Heart left ventricle (tissue), 13 donors: ENCODE results near the gene RGCC.

ENCODE experiments used
- CTCF ChIP-seq, 12 donors: fragments of 200-600 bp; sonication (generic) in 4 of 12; IDR thresholded peaks; one replicate each; pipeline versions ENCODE4 v1.5.0 to v1.8.0; 2018 to 2022; ENCODE audit warnings: antibody characterized with exemption in 12 of 12, mild to moderate bottlenecking in 5 of 12
- POLR2A ChIP-seq, 2 donors: fragments of 450-650 bp; IDR thresholded peaks; one replicate each; pipeline ENCODE4 v1.6.1; 2017; ENCODE audit warnings: antibody characterized with exemption in 2 of 2, mild to moderate bottlenecking in 2 of 2, moderate library complexity in 2 of 2
- donor health status: ischemic (EF 13 %, LVEDD 7.1; RV severe dilation, severe dysfunction).
- donor health status: DM: no; HTN: yes; CAD: no.
- donor health status: DM: no; HTN: no; CAD: no.
- donor health status: ischemic (EF 25% LVEDD 6.9; RV normal size, moderate dysfunction).
- donor health status: ischemic (EF 25% LVEDD 5.7; RV mildly dilated, moderate dysfunction).
- donor health status: ischemic (EF 35%, LVEDD 5.7; RV mildly dilated, moderate dysfunction).
- donor health status: nonischemic (EF 11% LVEDD 7.7; RV severe dilation, severe dysfunction).
- donor health status: DM: yes; HTN: yes; CAD: no.
- donor health status: PGD.
- donor health status: ischemic (EF 29% LVEDD 5.4; RV normal size, mild dysfunction).
- donor health status: nonischemic (EF 23%, LVEDD 6.1; RV moderate dilation, normal function).

- TF ChIP-seq CTCF (IDR thresholded peaks at IDR 0.05) (no peak), POLR2A (IDR thresholded peaks at IDR 0.05) (no peak)
Observed at GRCh38 chr13:41509971-41510370, 52.6 kb downstream of the RGCC start.
